Measurements from ENCODE around the gene PPIL1. TPM values are rescaled to one million over a fixed set of nuclear protein-coding genes. Genes with fewer than 3 reads are reported as not detected.
A peak's percentile ranks its signal among the peaks of the same experiment; 100 is the strongest.

Gene PPIL1
- total and polyA plus RNA-seq, 2 of the 4 experiments (the other 2 are of a cell fraction): 28.4 to 58.4 TPM

DNA sequence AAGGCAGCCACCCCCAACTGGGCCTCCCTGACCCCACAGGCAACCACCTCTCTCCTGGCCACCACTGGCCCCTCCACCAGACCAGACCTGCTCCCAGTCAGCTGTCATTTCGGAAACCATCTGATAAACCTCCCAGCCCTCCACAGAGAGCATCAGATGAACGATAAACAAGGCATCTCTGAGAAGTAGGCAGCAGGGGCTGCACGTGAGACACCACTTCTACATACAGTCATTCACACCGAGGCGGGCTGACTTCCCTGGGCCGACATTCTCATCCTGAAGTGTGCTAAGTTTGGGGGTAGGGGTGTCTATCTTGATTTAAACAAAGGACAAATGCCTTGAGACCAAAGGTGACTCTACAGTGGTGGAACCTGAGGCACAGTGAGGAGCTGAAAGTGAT lies 49.2 kb downstream of the PPIL1 start:
- 86% methylated on average over 1 of the region's 6 CpGs; no CpG with 5 or more reads in 1 of the 2 experiments for WGBS, 2 experiments (ENCODE audit: extremely low coverage in 2 of 2, insufficient read length in 1 of 2)
- DNase-seq: no peak
- TF ChIP-seq, protein P1, sequence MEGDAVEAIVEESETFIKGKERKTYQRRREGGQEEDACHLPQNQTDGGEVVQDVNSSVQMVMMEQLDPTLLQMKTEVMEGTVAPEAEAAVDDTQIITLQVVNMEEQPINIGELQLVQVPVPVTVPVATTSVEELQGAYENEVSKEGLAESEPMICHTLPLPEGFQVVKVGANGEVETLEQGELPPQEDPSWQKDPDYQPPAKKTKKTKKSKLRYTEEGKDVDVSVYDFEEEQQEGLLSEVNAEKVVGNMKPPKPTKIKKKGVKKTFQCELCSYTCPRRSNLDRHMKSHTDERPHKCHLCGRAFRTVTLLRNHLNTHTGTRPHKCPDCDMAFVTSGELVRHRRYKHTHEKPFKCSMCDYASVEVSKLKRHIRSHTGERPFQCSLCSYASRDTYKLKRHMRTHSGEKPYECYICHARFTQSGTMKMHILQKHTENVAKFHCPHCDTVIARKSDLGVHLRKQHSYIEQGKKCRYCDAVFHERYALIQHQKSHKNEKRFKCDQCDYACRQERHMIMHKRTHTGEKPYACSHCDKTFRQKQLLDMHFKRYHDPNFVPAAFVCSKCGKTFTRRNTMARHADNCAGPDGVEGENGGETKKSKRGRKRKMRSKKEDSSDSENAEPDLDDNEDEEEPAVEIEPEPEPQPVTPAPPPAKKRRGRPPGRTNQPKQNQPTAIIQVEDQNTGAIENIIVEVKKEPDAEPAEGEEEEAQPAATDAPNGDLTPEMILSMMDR (conservative IDR thresholded peaks at IDR 0.05; ENCODE audit: low read depth, low read length): no peak
- TF ChIP-seq, protein P2, sequence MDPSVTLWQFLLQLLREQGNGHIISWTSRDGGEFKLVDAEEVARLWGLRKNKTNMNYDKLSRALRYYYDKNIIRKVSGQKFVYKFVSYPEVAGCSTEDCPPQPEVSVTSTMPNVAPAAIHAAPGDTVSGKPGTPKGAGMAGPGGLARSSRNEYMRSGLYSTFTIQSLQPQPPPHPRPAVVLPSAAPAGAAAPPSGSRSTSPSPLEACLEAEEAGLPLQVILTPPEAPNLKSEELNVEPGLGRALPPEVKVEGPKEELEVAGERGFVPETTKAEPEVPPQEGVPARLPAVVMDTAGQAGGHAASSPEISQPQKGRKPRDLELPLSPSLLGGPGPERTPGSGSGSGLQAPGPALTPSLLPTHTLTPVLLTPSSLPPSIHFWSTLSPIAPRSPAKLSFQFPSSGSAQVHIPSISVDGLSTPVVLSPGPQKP (IDR thresholded peaks at IDR 0.05; ENCODE audit: borderline replicate concordance, low read depth, low read length): no peak
- TF ChIP-seq MAZ (IDR thresholded peaks at IDR 0.05; ENCODE audit: borderline replicate concordance, low read depth, low read length): no peak
- Histone ChIP-seq H3K4me2 (ENCODE audit: low read depth, low read length) (no peak overlapping the region), H2AK5ac (ENCODE audit: low read depth, low read length) (no peak overlapping the region), H3K4ac (ENCODE audit: low read depth, low read length) (no peak overlapping the region), H4K91ac (ENCODE audit: insufficient read depth, low read depth, low read length) (no peak overlapping the region), H2BK15ac (ENCODE audit: low read depth, low read length) (no peak overlapping the region; the same call in 2 of the 3 replicates), H3K56ac (ENCODE audit: extremely low read depth, insufficient read depth, low read length) (no peak overlapping the region), H3K36me3 (ENCODE audit: control insufficient read depth, insufficient read depth, low read length) (no peaks in the 10 kb centered on the region), H4K20me1 (ENCODE audit: insufficient read depth, low read length) (no peaks in the 10 kb centered on the region), H3K27ac (ENCODE audit: insufficient read depth, low read length) (no peak overlapping the region), H3K4me3 (ENCODE audit: insufficient read depth, low read depth, low read length) (no peak overlapping the region), H2BK20ac (ENCODE audit: low read depth, low read length) (no peak overlapping the region), H3K79me1 (ENCODE audit: low read depth in 1 of 2, low read length in 2 of 2) (no peaks in the 10 kb centered on the region), H3K9me3 (ENCODE audit: control insufficient read depth, insufficient read depth, low read length) (no peaks in the 10 kb centered on the region), H4K5ac (ENCODE audit: low read depth, low read length) (no peak overlapping the region), H3K14ac (replicated peaks; ENCODE audit: low read depth, low read length) (no peak overlapping the region), H2BK120ac (ENCODE audit: low read depth, low read length) (no peak overlapping the region), H2AK9ac (replicated peaks; ENCODE audit: low read depth, low read length, poor library complexity) (peak overlapping the region; percentile 48), H3K9ac (ENCODE audit: low read depth, low read length) (no peak overlapping the region), H2BK5ac (ENCODE audit: low read depth, low read length, poor library complexity, severe bottlenecking) (no peak overlapping the region), H3K18ac (ENCODE audit: low read depth, low read length) (no peak overlapping the region), H3K27me3 (ENCODE audit: control insufficient read depth, insufficient read depth, low read length) (peaks cover 3% of the 10 kb centered on the region), H3K9me1 (ENCODE audit: insufficient read depth, low read length) (peaks cover 5% of the 10 kb centered on the region; the same call in 1 of the 2 replicates), H3K23ac (ENCODE audit: low read depth, low read length) (no peak overlapping the region), H2AFZ (replicated peaks; ENCODE audit: low read length, poor library complexity) (no peak overlapping the region), H3K4me1 (ENCODE audit: control insufficient read depth, insufficient read depth, low read length) (peaks cover 11% of the 10 kb centered on the region), H4K8ac (ENCODE audit: low read depth in 2 of 2, low read length in 2 of 2) (no peak overlapping the region)
- ChIA-PET CTCF (no interaction called here), POLR2A (ENCODE audit: unreplicated experiment) (no interaction called here)
- dilution Hi-C loops (cut with HindIII; ENCODE audit: low sequenced_read_pairs, unreplicated experiment) (no loop called here), intact Hi-C loops (cut with micrococcal nuclease) (no loop called here), in situ Hi-C loops (cut with MboI; ENCODE audit: low sequenced_read_pairs) (no loop called here)
- no peak for ATAC-seq (ENCODE audit: low read depth)
- BruUV-seq (replicated peaks): no TSS peak

Measured in IMR-90 (cell line).